Measurements from ENCODE around the gene HMCES. TPM values are rescaled to one million over a fixed set of nuclear protein-coding genes. Genes with fewer than 3 reads are reported as not detected.

Gene HMCES
- polyA plus RNA-seq, 4 donors = 52.3 to 54.8 (median 52.8) TPM

GRCh38 chr3:129291236-129291886 lies 12.7 kb downstream of the HMCES start:
- DNase-seq (ENCODE audit: low read depth in 4 of 4, low spot score in 3 of 4) = no peak

GRCh38 chr3:129295286-129295685 lies 16.6 kb downstream of the HMCES start:
- DNase-seq (ENCODE audit: low read depth in 4 of 4, low spot score in 3 of 4) = no peak

GRCh38 chr3:129304146-129304961 lies 25.7 kb downstream of the HMCES start:
- no peak for DNase-seq (ENCODE audit: low read depth in 4 of 4, low spot score in 3 of 4)

GRCh38 chr3:129304962-129305222 lies 26.2 kb downstream of the HMCES start:
- DNase-seq (ENCODE audit: low read depth in 4 of 4, low spot score in 3 of 4) = no peak

GRCh38 chr3:129305592-129306091 lies 27.0 kb downstream of the HMCES start:
- peak in 2 of 4 donors; percentile 66 to 74 for DNase-seq (ENCODE audit: low read depth in 4 of 4, low spot score in 3 of 4)

GRCh38 chr3:129308636-129309035 lies 30.0 kb downstream of the HMCES start:
- DNase-seq (ENCODE audit: low read depth in 4 of 4, low spot score in 3 of 4) = no peak

GRCh38 chr3:129310111-129311011 lies 31.7 kb downstream of the HMCES start:
- no peak for DNase-seq (ENCODE audit: low read depth in 4 of 4, low spot score in 3 of 4)

- DNase-seq (ENCODE audit: low read depth in 4 of 4, low spot score in 3 of 4) = no peak
Observed at GRCh38 chr3:129311054-129311902, 32.6 kb downstream of the HMCES start.

GRCh38 chr3:129312021-129312639 lies 33.5 kb downstream of the HMCES start:
- no peak for DNase-seq (ENCODE audit: low read depth in 4 of 4, low spot score in 3 of 4)

- no peak for DNase-seq (ENCODE audit: low read depth in 4 of 4, low spot score in 3 of 4)
Observed at GRCh38 chr3:129312671-129313414, 34.2 kb downstream of the HMCES start.

- no peak for DNase-seq (ENCODE audit: low read depth in 4 of 4, low spot score in 3 of 4)
Observed at GRCh38 chr3:129313415-129313664, 34.7 kb downstream of the HMCES start.

- DNase-seq (ENCODE audit: low read depth in 4 of 4, low spot score in 3 of 4) = no peak
Observed at GRCh38 chr3:129313665-129314385, 35.2 kb downstream of the HMCES start.

GRCh38 chr3:129314386-129315222 lies 35.9 kb downstream of the HMCES start:
- DNase-seq (ENCODE audit: low read depth in 4 of 4, low spot score in 3 of 4) = peak; percentile 82 to 84 (median 83)

GRCh38 chr3:129315223-129315997 lies 36.7 kb downstream of the HMCES start:
- no peak for DNase-seq (ENCODE audit: low read depth in 4 of 4, low spot score in 3 of 4)

GRCh38 chr3:129315998-129316247 lies 37.3 kb downstream of the HMCES start:
- no peak for DNase-seq (ENCODE audit: low read depth in 4 of 4, low spot score in 3 of 4)

- DNase-seq (ENCODE audit: low read depth in 4 of 4, low spot score in 3 of 4) = peak; percentile 78 to 86 (median 82)
Observed at GRCh38 chr3:129316248-129317013, 37.8 kb downstream of the HMCES start.

Measured in right renal pelvis (tissue), 4 donors.